Measurements from ENCODE around the gene POC1A. TPM values are rescaled to one million over a fixed set of nuclear protein-coding genes. Genes with fewer than 3 reads are reported as not detected.
A peak's percentile ranks its signal among the peaks of the same experiment; 100 is the strongest.
"Not testable (repeated sequence)": the region's sequence is repeated elsewhere in the genome, so short reads cannot be mapped to it uniquely, and the experiment has no call there.

The POC1A gene
- total RNA-seq, 4 donors from 2014 or later = 0.84 to 3.1 (median 2.4) TPM

DNA sequence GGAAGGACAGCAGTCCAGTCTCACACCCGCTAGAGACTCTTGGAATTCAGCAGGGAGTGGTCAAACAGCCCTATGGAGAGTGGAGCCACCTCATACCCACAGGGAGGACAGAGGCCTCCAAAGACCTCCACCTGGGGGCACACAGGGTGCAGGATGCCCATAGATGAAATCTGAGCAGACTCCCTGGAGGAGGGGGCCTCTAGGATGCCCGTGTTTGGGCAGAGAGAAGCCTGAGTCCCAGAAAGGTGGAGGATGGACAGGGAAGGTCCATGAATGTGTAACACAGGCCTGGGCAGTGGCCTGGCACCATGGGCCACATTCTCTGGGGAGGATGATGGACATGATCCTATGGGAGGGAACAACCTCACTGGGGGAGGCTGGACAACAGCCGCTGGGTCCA is 119.6 kb downstream of the POC1A start:
- no peak for TF ChIP-seq CTCF (IDR thresholded peaks at IDR 0.05)
- no peak for TF ChIP-seq EP300 (IDR thresholded peaks at IDR 0.05)
- no peak for TF ChIP-seq POLR2A (IDR thresholded peaks at IDR 0.05)
- Histone ChIP-seq H3K4me1 (peaks cover 0 to 30% (median 21%) of the 10 kb centered on the region in 4 donors), H3K9me3 (no peaks in the 10 kb centered on the region), H3K4me3 (no peak overlapping the region), H3K27me3 (no peaks in the 10 kb centered on the region), H3K27ac (no peak overlapping the region), H3K36me3 (no peaks in the 10 kb centered on the region)
- WGBS, 2 donors = 86 to 92% methylated on average over 3 of the region's 3 CpGs
- DNase-seq (ENCODE audit: low spot score in 2 of 2) = no peak

DNA sequence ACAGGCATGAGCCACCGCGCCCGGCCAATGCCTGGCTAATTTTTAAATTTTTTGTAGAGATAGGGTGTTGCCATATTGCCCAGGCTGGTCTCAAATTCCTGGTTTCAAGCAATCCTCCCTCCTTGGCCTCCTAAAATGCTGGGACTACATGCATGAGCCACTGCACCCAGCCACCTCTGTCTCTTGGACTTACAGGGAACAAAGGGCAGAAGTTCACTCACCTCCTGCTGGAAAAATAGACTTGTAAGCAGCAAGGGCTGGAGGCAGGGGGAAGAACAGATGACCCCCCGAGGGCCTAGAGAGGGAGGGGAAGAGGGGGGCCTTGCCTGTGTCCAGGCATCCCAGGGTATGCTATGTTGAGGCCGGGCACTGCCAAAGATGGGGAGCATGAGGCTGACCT is 120.0 kb downstream of the POC1A start:
- no peaks in the 10 kb centered on the region for H3K27me3 ChIP-seq
- H3K4me1 ChIP-seq = peaks cover 0 to 29% (median 19%) of the 10 kb centered on the region in 4 donors
- DNase-seq (ENCODE audit: low spot score in 2 of 2) = no peak
- TF ChIP-seq POLR2A (IDR thresholded peaks at IDR 0.05) = no peak
- TF ChIP-seq CTCF (IDR thresholded peaks at IDR 0.05) = no peak
- TF ChIP-seq EP300 (IDR thresholded peaks at IDR 0.05) = no peak
- no peak overlapping the region for H3K27ac ChIP-seq
- no peak overlapping the region for H3K4me3 ChIP-seq
- H3K9me3 ChIP-seq = no peaks in the 10 kb centered on the region
- no peaks in the 10 kb centered on the region for H3K36me3 ChIP-seq
- 85 to 91% methylated on average over 4 to 5 of the region's 5 CpGs for WGBS, 2 donors

DNA sequence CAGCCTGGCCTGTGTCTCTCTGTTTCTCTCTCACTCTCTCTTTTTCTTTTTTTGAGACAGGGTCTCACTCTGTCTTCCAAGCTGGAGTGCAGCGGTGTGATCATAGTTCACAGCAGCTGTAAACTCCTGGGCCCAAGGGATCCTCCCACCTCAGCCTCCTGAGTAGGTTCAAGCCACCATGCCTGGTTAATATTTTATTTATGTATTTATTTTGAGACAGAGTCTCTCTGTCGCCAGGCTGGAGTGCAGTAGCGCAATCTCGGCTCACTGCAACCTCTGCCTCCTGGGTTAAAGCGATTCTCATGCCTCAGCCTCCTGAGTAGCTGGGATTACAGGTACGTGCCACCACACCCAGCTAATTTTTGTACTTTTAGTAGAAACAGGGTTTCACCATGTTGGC is 120.5 kb downstream of the POC1A start:
- not testable (repeated sequence) for H3K27me3 ChIP-seq; H3K9me3 ChIP-seq; DNase-seq (ENCODE audit: low spot score in 2 of 2); H3K4me3 ChIP-seq; H3K36me3 ChIP-seq
- H3K4me1 ChIP-seq = peaks cover 0 to 29% (median 16%) of the 10 kb centered on the region in 4 donors
- WGBS, 2 donors = 93 to 96% methylated on average over 6 of the region's 6 CpGs
- H3K27ac ChIP-seq = peak overlapping the region in 1 of 4 donors; percentile 55

DNA sequence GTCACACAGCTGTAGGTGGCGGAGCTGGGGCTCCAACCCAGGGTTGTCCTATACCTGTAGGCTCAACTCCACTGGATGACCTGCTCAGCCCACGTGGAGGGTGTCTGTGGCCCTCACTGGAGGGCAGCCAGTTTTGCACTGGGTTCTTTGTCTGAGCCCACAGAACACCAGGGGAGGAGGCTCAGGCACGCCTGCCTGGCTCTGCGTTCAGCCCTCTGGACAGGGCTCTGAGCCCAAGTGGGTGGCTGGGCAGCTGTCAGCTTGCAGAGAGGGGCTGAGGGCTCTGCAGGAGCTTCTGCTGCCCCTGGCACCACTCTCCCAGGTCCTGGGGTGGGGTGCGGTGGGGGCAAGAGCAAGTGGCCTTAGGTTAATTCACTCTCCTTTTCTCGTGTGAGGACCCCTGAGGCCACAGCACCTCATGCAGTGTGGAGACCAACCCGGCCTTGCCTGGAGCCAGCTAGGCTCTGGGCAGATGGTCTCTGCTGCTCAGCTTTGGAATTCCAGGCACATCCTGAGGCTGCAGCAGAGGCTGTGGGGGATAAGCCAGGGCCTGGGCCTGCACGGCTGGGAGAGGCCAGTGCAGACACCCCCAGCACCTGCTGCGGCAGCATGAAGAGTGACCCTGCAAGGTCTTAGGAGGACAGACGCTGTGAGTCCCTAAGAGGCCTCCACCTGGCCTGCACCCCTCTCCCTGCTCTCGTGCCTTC is 121.4 kb downstream of the POC1A start:
- H3K27ac ChIP-seq = peak overlapping the region in 1 of 4 donors; percentile 55
- H3K27me3 ChIP-seq = no peaks in the 10 kb centered on the region
- no peak for DNase-seq (ENCODE audit: low spot score in 2 of 2)
- no peak for TF ChIP-seq CTCF (IDR thresholded peaks at IDR 0.05)
- no peak for TF ChIP-seq POLR2A (IDR thresholded peaks at IDR 0.05)
- TF ChIP-seq EP300 (IDR thresholded peaks at IDR 0.05) = no peak
- H3K4me1 ChIP-seq = peaks cover 0 to 27% (median 10%) of the 10 kb centered on the region in 4 donors
- H3K36me3 ChIP-seq = no peaks in the 10 kb centered on the region
- H3K4me3 ChIP-seq = no peak overlapping the region
- H3K9me3 ChIP-seq = no peaks in the 10 kb centered on the region
- WGBS, 2 donors = 73 to 83% methylated on average over 9 to 11 of the region's 11 CpGs

- Histone ChIP-seq H3K27me3 (no peaks in the 10 kb centered on the region), H3K36me3 (no peaks in the 10 kb centered on the region), H3K27ac (no peak overlapping the region), H3K4me1 (peaks cover 0 to 17% (median 6%) of the 10 kb centered on the region in 4 donors), H3K9me3 (no peaks in the 10 kb centered on the region), H3K4me3 (no peak overlapping the region)
- DNase-seq (ENCODE audit: low spot score in 2 of 2) = no peak
- 81 to 89% methylated on average over 10 of the region's 10 CpGs for WGBS, 2 donors
- no peak for TF ChIP-seq EP300 (IDR thresholded peaks at IDR 0.05)
- no peak for TF ChIP-seq POLR2A (IDR thresholded peaks at IDR 0.05)
- TF ChIP-seq CTCF (IDR thresholded peaks at IDR 0.05) = no peak
These were observed 122.3 kb downstream of the POC1A start for GRCh38 chr3:52031896-52032295.
